Measurements from ENCODE around the gene BMP6.

Gene BMP6

DNA sequence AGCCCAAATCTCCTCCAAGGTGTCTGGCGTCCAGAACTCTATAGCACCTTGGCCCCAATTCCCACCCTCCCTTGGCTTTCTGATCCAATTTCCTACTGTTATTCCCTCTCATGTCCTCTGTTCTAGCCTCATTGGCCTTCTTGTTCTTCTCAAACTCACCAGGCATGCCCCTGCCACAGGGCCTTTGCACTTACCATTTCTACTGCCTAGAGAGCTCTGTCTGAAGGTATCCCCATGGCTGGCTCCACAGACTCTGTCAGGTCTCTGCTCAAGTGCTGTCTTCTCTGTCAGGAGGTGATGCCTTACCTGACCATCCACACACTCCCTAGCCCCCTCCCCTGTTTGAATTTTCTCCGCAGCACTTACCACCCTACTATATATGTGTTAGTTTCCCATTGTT is 5.6 kb upstream of the BMP6 start:
- no peak for DNase-seq

DNA sequence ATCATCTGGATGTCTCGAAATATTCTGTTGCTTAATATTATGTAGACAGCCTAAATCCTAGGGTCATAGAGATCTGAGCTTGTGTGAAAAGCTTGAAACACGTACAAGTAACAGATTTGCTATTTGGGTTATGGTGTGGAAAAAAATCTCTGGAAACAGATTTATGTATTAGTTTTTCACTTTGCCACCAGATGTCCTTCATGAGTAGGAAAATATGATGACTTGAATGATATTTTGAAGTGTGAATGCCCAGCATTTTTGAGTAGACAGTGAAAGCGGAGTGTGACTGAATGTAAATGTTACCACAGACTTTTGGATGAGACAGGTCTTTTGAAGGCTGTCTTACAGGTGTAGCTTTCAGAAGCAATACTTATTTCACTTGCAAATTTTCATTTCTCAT is 4.2 kb upstream of the BMP6 start:
- DNase-seq: no peak

DNA sequence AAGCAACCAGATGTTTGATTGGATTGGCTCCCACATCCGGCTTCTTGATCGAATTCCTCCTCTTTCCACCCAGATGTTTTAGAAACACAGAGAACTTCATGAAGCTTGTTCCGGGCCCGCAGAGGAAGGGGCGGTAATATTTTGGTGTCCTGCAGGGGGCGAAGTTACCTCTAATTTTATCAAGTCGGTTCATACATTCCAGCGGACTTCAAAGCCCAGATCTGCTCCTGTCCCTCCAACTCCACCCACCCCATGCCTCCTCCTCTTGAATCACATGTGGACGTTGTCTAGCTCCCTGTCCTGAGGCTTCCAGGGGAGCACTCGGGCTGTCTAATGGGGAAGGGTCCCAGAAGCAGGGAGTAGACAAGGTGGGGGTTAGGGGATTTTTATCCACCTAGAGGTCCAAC is 2.9 kb upstream of the BMP6 start:
- peak; percentile 48 to 59 for DNase-seq

DNA sequence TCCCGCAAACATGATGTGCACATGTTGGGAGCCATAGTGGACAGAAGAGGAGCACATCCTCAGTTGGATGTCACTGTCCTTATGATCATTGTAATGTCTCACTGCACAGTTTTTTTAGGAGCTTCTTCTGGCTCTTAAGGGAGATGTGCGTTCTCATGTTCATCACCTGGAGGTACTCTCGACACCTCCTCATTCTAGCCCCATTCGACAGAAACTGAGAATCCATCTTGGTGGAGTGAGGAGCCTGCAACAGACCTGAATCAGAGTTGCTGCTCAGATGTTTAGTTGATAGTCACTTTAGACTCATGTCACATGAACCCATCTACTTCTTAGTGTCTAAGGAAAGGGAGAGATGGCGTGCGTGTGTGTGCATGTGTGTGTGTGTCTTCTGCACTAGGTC is 2.3 kb upstream of the BMP6 start:
- no peak for DNase-seq

DNA sequence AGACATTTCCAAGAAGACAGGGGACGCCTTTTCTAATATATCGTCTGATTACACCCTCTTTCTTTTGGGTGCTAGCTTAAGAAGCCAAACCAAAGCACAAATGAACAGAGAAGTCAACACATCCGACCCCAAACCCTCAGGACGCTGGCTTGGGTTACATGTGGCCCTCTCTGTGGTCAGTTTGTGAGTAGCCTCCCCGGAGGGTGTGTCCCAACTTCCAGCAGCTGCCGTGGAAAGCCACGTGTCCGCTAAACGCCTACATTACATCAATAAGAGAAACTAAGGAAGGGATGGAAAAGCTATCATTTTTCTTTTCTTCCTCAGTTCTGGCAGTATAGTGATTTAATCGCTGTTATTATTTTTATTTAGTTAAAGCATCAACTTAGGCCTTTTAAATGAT is 487 bp upstream of the BMP6 start:
- DNase-seq: no peak

DNA sequence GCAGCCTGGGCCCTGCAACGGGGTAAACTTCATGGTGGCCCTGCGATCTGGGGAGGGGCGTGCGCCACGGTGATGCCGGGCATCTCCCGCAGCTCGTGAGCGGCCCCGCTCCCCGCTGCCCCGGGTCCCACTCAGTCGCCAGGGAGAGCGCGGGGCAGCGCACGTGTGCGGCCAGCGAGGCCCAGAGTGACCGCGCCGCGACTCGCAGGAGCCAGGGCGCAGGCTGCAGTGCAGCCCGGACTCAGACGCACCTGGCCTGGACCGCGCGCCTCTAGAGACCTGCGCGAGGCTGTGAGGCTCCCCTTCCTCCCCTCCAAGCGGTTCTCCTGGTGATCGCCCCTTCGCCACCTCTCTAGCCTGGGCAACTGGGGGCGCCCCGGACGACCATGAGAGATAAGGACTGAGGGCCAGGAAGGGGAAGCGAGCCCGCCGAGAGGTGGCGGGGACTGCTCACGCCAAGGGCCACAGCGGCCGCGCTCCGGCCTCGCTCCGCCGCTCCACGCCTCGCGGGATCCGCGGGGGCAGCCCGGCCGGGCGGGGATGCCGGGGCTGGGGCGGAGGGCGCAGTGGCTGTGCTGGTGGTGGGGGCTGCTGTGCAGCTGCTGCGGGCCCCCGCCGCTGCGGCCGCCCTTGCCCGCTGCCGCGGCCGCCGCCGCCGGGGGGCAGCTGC is 652 bp downstream of the BMP6 start:
- DNase-seq: no peak

DNA sequence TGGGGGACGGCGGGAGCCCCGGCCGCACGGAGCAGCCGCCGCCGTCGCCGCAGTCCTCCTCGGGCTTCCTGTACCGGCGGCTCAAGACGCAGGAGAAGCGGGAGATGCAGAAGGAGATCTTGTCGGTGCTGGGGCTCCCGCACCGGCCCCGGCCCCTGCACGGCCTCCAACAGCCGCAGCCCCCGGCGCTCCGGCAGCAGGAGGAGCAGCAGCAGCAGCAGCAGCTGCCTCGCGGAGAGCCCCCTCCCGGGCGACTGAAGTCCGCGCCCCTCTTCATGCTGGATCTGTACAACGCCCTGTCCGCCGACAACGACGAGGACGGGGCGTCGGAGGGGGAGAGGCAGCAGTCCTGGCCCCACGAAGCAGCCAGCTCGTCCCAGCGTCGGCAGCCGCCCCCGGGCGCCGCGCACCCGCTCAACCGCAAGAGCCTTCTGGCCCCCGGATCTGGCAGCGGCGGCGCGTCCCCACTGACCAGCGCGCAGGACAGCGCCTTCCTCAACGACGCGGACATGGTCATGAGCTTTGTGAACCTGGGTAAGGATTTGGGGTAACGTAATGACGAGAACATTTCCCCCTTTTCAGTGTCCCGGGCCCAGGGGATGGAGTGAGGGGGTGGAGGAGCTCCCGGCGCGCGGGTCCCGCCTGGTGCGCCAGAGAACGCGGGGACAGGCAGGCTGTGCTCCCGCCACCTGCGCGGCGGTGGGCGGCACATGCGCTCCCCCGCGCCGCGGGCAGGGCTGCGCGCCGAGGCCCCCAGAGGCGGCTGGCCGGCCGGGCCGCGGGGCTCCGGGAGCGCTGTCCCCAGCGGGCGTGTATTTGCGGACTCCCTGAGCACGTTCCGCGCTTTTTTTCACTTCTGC is 1.4 kb downstream of the BMP6 start:
- no peak for DNase-seq

DNA sequence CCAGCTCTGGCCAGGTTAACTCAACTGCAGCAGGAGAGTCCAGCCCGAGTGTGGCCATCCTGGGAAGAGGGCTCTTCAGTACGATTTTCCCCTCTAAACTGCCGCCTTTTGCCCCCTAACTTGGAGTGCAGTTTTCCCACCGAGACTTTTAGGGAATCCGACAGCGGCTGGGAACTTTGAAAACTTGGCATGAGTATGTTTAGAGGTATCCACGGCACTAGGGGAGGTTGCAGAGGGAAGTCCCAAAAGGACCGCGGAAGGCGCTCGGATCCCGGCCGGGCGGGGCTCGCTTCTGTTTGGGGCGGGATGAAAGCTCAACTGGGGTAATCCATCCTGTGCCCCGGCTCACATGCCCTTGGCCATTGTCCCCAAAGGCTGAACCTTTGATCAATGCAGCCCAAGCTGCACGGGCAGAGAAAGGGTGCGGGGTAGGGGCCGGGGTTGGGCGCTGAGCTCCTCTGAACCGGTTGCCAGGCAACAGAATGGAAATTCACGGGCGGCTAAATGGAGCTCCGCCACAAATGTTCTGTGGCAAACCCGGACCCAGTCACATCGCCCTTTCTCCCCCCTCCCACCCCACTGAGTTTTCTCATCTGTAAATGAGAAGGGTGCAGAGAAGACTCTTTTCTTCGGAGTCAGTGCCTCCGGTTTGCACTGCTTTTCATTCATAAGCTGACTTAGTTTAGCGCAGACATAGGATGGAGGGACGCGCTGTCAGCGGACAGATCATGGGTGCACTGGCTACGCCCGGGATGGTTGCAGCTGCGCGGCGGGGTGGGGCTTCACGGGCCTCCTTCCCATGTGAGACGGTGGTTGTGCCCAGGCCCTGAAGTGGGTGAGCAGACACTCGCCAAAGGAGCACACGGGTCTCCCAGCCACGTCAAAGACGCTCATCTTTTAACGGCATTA is 2.3 kb downstream of the BMP6 start:
- peak in 1 of 2 donors; percentile 10 for DNase-seq

DNA sequence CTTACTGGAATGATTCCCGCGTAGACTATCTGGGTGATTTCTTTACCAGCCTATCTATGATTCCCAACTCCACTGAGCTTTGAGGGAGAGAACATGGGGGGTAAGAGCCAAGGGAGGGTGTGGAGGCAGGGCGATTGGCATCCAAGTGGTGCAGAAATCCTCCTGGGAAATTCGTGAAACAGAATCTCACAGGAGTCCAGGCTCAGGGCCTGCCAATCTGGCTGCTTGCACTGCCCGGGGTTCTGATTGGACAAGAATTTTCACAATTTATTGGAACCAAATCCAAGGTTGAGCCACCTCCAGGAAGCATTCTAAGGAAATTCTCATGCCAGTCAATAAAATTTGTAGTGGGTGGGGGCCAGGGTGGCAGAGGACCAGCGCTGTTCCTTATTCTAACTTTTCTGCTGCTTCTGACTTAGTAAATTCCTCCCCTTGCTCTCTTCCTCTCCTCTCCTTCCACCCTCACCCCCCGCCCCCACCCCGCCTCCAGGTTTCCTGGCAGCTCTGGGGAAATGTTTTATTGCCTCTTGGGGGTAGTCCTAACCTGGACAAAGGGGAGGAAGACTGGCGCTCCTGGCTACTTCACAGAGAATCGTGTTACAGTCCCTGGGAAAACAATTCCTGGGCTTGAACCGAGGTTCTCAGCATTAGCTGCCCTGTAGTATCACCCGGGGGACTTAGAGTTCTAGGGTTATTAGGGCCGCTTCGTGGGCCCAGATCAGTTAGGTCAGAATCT is 3.1 kb downstream of the BMP6 start:
- DNase-seq: no peak

DNA sequence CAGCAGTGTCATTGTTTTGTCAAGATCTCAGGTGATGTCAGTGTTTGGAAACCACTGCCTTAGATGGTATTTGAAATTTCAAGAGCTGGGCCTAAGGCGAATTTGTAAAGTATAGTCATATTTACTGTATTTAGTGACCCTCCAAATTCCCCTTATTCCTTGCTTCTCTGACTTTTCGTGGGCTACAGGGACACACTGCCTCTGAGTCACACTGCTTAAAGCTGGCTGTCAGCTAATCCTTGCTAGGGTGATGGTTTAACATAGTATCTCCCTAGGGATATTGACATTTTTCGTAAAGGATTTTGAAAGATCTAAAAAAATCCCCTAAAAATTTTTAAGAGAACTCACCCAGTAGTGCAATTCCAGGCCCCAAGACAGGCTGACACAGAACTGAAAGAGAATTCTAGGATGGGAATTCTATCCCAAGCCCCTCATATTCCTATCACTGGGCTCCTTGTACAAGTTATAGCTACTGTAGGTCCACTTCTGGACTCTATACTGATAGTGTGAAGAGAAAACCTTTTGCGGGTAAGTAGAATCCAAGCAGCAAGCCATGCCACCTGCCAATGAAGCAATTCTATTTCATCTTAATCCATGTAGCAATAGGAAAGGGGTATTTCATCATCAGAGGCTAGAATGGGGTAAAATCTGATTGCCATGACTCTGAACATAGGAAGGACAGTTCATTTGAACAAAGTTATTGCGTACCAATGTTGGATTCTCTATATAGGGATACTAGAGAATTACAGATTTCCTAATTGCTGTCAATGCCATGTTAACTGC is 4.3 kb downstream of the BMP6 start:
- no peak for DNase-seq

DNA sequence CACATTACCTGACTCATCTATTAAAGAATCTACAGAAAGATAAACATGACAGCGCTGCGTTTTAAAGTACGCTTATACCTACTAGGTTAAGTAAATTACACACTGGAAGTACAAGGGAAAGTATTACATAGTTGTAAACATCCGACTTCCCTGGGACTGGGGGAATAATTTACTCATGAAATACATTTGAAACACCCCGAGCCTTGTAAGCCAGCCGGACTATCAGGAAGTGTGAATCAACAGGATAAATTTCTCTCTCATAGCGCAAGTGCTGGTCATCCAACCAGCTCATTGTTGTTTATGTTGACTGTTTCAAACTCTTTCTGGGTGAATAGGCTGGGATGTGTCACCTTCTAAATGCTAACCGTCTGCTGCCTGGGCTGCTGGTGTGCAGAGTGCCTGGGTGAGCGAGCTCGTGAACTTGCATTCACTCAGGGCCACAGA is 4.9 kb downstream of the BMP6 start:
- DNase-seq: no peak

DNA sequence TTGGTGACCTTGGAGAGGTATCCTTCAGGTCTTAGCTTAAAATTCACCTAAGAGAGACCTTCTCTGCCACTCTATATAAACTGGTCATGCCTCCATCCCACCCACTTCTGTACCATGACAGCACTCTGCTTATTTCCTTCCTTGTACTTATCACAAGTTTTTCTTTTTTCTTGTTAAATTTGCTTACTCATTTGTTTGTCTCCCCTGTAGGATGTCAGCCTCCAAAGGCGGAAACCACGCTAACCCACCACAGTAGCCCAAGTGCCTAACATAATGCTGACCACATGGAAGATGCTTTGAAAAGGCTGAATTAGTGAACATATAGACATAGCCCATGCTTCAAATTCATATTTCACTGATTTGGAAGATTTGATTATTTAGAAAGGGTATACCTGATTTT is 5.4 kb downstream of the BMP6 start:
- no peak for DNase-seq

DNA sequence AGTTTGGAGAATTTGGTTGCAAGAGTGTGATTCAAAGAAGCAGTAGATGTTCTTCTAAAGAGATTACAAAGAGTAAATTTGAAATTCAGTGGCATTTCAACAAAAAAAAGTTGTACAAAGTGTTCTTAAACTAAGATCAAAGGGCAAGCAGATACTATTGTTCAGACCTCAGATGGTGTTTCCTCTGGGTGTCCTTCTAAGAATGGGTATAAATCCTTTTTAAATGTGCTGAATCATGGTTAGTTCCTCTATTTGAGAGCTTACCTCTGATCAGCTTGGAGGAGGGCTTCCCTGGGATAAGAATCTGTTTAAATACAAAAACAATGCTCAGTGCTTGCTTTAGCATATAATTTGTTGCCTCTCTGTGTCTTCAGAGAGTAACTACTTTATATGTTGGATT is 6.3 kb downstream of the BMP6 start:
- no peak for DNase-seq

DNA sequence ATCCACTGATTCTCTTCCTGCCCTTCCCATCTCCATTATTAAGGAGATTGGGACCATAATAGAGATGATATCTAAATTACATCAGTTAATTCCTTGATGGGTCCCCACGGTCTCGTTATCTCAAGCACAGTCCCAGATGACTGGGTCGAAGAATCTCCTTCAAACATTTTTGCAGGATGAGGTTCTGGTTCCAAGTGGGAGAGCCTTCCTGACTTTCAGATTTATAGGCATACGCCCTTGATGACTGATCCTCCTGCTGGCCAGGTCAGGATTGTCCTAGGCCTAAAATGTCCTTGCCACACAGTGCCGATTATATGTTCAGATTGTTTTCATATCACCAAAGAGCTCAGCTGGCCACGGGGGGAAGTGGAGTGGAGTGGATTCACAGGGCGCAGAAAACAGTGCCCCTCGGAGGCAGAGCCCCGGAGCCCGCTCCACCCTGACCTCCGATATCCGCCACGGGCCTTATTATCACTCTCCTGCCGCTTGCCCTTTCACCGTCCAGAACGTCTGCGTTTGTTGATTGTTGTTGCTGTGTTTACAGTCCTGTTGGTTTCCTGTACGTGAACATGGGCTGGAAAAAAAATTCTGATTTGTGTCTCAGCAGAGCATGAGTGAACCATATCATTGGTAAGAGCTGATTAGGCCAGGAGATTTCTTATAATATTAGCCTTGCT is 8.9 kb downstream of the BMP6 start:
- no peak for DNase-seq

DNA sequence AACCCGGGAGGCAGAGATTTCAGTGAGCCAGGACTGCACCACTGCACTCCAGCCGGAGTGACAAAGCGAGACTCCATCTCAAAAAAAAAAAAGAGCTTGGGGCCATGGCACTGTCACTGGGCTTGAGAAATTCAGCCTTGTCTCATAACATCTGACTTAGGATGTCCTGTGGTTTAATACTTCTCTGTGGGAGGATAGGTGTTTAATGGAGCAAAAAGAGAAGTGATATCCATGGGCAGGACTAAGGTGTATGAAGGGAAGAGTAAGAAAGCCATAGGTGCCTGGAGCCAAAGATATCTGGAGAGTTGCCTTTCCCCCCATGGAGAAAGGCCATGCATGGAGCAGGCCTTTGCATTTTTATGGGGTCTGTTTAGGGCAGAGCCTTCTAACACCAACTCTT is 11.2 kb downstream of the BMP6 start:
- no peak for DNase-seq

DNA sequence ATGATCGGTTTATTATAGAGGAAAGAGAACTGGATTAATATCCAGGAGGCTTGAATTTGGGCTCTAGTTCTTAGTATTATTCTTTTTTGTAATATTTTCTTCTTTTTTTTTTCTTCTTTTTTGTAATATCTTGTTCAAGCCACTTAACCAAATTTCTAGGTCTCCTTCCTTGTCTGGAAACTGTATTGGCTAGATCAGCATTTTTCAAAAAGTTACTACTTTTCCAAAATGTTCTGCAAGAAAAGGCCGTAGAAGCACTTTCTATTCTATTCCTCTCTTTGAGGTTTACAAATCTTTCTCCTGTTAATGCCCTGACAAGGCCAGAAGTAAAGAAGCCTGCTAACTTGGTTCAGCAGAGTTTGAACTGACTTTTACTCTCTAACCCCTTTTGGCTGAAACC is 12.0 kb downstream of the BMP6 start:
- DNase-seq: no peak

DNA sequence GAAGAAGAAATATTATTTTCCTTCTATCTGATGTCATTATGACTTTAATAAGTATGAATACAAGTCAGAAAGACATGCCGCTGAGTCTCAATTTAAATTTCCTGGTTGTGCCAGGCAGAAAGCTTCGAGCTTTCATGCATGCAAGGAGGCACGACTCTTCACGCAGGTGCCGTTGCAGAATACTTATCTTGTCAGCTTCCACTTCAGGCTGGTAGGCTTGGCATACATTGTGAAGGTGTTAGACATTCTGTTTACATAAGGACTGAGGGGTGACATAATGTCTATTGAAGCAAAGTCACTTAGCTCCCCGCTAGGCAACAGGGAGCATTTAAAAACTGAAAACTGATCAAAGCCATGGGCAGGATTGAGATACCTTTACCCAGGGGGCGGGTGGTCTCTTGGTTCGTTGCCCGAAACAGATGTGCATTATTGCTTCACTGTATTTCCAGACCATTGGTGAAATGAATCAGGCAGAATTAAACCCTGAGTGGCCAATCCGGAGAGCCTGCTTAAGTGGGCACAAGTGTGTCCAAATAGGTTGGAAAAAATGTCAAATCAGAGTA is 16.4 kb downstream of the BMP6 start:
- no peak for DNase-seq

DNA sequence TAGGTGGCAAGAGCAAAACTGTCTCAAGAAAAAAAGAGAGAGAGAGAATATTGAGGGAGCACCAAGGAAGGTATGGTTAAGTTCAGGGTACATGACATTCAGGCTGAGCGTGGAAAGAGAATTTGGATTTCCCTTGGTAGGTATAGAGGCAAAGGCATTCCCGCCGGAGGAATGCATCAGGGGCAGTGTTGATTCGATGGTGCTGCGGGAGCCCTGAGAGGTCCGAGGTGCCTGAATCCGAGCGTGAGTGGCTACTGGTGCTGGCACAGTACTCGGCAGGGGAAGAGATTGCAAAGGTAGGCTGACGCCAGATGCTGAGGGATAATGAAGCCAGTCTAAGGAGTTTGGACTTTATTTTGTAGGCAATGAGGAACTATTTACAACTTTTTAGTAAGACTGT is 20.0 kb downstream of the BMP6 start:
- DNase-seq: no peak

DNA sequence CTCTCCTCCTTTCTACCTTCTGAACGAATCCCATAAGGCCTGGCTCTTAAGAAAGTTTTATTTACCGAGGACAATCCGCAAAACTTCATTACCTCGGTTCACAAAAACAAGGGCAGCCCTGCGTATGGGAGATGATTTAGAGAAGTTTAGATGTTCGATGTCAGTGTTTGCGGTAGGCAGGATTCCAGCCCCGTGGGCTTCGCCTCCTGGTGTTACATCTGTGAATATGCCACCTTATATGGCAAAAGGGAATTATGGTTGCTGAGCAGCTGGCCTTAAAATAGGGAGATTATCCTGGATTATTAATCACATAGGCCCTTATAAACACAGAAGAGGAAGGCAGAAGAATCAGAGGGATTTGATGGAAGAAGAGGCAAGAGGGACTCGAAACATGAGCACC is 21.1 kb downstream of the BMP6 start:
- no peak for DNase-seq

DNA sequence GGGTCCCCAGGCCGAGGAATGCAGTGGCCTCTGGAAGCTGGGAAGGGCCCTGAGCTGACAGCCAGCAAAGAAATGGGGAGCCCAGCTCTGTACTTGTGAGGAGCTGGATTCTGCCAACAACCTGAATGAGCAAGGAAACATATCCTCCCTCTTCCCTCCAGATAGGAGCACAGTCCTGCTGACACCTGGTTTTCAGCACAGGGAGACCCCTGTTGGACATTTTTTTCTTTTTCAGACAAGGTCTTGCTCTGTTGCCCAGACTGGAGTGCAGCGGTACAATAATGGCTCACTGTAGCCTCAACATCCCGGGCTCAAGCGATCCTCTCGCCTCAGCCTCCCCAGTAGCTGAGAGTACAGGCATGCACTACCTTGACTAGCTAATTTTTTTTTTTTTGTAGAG is 21.5 kb downstream of the BMP6 start:
- no peak for DNase-seq

DNA sequence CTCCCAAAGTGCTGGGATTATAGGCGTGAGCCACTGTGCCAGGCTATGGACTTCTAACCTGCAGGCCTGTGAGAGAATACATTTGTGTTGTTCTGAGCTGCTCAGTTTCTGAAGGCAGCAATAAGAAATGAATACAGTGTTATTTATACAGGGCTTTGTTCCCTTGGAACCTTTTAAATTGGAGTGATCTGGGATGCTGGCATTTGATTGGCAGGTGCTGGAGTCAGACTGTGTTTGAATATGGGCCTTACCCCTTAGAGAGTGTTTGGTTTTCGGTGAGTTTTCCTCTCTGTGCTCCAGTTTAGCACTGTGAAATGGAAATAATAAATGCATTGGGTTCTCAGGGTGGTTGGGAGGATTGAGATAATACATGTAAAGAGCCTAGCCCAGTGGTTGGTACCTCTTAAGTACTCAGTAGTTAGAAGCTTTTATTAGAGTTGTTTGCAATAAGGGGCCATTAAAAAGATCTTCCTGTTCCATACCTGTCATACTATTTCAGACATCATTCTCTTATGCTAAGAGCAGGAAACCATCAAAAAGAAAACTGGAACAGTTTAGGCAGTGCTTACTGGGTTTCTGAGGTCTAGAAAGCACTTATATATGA is 22.1 kb downstream of the BMP6 start:
- DNase-seq: no peak
